HG02840 (cell line): Measurements from ENCODE around the gene CHKA.

Source experiments
- ATAC-seq: cut with Tn5 transposase; IDR thresholded peaks from one replicate; pipeline ENCODE4 v1.9.1; 2021; ENCODE audit warnings: mild to moderate bottlenecking, moderate library complexity, moderate number of reproducible peaks; ENCODE audit not compliant: unreplicated experiment, low FRiP score

CHKA gene

GRCh38 chr11:68121067-68121899 lies at the start of gene CHKA:
TSS of gene CHKA (minus strand) at chr11:68121388. CDS start at chr11:68121177, 211 bp downstream.
- ATAC-seq = peak; percentile 75

DNA sequence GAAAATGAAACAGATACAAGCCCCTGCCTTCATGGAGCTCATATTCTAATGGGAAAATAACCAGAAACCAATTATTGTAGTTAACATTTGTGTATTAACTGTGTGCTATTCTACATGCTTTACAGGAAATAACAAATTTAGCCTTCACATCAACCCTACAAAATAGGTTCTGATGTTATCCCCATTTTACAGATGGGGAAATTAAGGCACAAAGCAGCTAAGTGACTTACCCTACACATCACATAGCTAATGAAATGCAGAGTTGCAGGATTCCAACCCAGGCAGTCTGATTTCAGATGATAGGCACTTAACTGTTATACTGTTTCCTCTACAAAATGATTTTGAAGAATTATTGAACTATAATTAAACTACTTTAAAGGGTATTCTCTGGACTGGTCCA lies 48.3 kb upstream of the CHKA start:
- ATAC-seq = no peak

GRCh38 chr11:68168694-68169093 lies 47.5 kb upstream of the CHKA start:
- no peak for ATAC-seq

GRCh38 chr11:68167474-68167873 lies 46.3 kb upstream of the CHKA start:
- no peak for ATAC-seq

GRCh38 chr11:68166969-68167368 lies 45.8 kb upstream of the CHKA start:
- ATAC-seq = no peak

- ATAC-seq = no peak
These were observed 44.4 kb upstream of the CHKA start for GRCh38 chr11:68165601-68166000.

DNA sequence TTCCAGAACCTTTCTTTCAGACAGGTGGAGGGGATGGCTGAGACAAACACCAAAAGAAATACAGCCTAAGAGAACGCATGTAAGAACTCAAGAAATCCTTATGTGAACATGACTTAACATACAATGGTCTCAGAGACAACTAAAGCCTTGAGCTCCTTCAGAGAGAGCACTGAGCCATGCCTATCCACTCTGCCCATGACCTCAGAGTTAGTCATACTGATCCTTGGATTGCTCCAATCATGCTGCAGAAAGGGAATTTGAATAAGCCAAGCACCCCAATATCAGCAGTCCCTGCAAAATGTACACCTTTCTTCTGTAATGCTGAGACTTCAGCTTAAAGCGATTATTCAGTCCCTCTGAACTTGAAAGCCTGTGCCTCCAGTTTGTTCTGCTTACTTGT lies 43.2 kb upstream of the CHKA start:
- ATAC-seq = no peak

DNA sequence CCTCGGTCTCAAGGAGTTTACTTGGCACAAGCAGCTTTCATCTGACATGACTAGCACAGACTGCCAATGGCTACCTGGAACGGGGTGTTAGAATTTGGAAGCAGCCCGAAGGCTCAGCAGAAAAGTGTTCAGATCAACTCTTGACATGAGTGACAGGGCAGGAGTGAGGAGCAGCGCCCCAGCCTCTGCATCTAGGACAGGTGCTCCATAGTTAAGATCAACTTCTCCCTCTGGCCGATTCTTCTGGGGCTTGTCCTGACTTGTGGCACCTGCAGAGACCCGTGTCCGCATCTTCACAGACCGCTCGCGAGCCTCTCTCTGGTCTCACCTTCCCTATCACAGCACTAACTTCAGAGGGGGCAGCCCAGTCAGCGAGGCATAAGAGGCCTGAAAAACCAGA lies 42.5 kb upstream of the CHKA start:
- no peak for ATAC-seq

DNA sequence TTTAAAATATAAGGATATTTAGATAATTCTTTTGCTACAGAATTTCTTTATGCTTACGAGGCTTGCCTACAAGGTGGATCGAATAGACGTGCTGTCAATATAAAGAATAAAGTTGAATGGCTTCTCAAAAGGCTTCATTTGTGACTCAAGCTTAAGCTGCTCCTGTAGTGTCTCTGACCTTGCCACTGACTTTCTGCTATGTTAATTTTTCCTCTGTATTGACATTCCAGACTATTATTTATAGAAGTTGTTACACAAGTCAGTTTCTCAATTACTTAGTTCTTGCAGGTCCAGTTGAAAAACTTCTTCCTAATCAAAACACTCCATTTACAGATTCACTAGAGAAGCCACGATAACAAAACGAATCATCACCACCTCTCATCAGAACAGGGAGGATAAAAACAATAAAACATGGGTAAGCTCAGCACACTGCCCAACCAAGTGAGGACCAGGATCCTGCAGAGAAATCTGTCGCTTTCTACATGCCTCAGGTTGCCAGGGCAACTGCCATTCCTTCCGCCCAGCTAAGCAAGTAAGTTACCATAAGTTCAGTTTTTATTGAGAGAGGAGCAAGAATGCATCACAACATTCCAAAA lies 39.0 kb upstream of the CHKA start:
- ATAC-seq = no peak

DNA sequence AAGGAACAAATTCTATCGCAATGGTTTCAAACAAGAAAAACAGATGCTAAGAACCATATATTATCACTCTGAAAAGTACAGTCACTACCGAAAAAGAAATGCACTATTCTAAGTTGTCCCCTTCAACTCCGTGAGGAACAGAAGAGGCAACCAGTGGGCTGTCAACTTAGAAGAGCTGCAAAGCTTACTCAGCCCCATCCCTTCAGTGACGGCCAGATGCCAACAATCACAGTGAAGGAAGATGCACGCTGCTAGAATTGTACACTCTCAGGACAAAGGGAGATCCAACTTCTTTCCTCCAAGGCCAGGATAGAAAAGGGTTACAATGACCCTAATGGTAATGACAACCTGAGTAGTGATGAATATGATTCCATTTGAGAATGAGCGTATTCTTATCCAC lies 38.5 kb upstream of the CHKA start:
- no peak for ATAC-seq

DNA sequence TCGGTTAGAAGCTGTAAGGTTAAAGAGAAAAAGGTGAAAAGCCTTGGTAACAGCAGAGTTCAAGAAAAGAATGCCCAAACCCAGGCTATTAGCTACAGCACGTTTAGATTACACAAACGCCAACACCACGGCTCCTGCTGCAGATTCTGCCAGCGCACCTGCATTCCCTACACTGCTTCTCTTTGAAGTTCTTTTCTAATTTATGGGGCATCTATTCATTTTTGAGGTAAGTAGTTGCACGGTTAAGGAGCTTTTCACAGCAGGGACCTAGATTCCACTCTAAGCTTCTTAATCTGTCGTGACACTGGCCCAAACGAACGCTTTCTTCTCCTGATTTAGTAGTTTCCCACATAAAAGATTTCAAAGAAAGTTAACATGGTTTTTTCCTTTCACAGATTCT lies 38.0 kb upstream of the CHKA start:
- no peak for ATAC-seq

DNA sequence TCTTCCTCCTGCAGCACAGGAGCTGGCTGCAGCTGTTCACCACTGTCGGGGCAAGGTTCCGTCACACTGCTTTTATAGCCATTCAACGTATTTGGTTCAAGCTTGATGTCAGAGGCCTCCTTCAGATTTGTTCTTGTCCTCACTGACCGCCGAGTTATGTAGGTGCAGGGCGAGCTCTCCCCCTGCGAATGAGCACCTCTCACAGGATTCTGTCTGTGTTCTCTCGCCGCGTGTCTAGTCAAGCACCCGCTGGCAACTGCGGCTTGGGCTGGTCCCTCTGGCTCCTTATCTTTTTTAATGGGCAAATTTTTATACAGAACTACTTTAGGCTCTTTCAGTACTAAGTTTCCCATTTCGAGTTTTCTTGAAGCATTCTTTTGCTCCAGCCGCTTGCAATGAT lies 37.4 kb upstream of the CHKA start:
- no peak for ATAC-seq

DNA sequence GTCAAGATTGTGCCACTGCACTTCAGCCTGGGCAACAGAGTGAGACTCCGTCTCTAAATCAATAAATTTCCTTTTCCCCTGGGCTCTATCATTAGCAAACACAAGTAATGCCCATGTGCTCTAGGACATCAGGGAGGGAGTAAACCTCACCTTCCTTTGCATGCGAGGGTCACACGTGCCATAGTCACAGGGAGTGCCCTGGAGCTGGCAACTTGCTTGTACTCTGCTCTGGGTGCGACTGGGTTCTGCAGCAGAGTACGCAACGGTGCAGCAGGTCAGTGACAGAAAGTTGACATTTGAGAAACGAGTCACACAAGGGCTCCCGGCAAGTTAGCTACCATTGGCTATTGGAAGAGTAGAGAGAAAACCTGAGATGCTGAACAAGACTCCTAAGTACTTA lies 32.6 kb upstream of the CHKA start:
- ATAC-seq = no peak

DNA sequence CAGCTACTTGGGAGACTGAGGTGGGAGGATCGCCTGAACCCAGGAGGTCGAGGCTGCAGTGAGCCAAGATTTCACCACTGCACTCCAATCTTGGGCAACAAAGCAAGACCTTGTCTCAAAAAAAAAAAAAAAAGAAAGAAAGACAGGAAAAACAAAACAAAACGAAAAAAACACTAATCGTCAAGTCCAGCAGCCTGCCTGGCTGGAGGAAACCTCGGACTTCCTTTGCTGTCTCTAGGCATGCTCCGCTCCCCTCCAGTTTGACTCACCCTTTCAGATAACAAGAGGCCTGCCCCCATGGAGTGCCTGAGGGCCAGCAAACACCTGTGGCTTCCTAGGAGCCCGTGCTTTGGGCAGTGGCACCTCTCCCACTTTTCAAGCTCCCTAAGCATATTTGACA lies 28.8 kb upstream of the CHKA start:
- ATAC-seq = no peak

- no peak for ATAC-seq
These were observed 28.2 kb upstream of the CHKA start for GRCh38 chr11:68149417-68149816.

DNA sequence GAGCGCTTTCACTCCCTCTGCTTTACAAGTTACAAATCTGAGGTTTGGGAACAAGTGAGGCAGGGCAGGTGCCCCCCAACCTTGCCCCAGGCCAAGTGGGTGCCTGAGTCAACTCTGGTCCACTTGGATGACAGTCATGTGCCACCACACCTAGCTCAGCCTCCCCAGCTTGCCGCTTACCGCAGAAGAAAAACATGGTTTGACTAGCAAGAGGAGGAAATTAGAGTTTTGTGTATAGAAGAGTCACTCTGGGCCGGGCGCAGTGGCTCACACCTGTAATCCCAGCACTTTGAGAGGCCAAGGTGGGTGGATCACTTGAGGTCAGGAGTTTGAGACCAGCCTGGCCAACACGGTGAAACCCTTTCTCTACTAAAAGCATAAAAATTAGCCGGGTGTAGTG lies 27.7 kb upstream of the CHKA start:
- no peak for ATAC-seq

- ATAC-seq = no peak
These were observed 27.1 kb upstream of the CHKA start for GRCh38 chr11:68148071-68148805.

DNA sequence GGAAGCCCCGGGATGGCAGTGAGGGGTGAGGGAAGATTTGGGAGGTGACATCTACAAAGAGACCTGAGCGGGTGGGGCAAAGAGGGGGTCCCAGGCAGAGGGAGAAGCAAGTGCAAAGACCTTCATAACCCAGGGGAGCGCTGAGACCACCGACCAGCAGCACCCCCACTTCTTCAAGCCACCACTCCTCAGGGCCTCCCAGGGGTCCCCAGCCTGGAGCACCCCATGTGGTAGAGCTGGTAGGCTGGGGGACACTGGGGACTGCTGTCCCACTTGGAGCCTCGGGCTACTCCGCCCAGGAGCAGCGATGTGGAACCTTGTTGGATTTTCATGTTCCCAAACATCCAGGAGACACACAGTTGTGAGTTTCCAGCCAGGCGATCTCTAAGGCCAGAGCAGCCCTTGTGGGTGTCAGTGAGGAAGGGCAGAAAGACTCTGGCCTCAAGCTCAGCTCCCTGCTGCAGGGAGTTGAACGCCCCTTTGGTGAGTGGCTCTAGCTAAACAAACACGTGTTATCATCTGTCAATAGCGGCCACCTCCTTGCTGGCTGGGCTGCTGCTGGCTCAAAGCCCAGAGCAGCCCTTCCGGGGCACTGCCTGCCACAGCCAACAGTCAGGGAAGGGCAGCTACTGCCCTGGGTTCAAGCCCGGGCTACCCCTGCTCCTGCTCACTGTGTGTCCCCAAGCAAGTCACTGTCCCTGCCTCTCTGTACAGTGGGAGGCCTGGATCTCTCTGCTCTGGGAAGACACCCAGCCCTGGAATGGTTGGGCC lies 25.7 kb upstream of the CHKA start:
- ATAC-seq = no peak

DNA sequence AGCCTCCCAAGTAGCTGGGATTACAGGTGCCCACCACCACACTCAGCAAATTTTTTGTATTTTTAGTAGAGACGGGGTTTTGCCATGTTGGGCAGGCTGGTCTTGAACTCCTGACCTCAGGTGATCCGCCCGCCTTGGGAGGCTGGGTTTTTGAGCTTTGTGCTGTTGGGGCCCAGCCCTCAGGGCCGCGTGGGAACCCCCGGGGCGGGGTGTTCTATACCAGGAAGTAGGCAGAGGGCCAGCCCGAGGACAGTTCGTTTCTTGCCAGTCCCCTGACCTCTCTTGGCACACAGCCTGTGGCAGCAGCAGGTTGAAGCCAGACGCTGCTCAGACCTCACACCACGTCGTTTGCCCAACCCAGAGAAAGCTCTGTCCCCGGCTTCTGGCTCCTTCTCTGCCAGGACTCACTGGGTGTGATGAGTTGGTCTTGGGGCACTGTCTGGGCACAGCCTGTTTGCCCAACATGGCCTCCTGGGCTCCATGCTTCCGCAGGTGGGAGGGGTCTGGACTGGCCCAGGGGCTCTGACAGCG lies 24.9 kb upstream of the CHKA start:
- no peak for ATAC-seq

GRCh38 chr11:68145120-68145866 lies 24.1 kb upstream of the CHKA start:
- ATAC-seq = no peak
